Stimulated activated CD8-positive, alpha-beta memory T cell treated with anti-CD3 and anti-CD28 coated beads, Interleukin-4, amount 100 ng/mL, for 1 hour (primary cell): ENCODE measurements around the gene ZNF683.
"Not testable (repeated sequence)": the region's sequence is repeated elsewhere in the genome, so short reads cannot be mapped to it uniquely, and the experiment has no call there.

Experiments used
- DNase-seq, 2 donors: peaks; one replicate each; pipeline ENCODE4 v3.0.0-alpha.2; 2020; ENCODE audit warnings: low read depth in 2 of 2, low spot score in 1 of 2

Gene ZNF683

GRCh38 chr1:26338670-26339069 lies 33.9 kb downstream of the ZNF683 start:
- no peak for DNase-seq

- DNase-seq, result no peak
These were observed 34.9 kb downstream of the ZNF683 start for GRCh38 chr1:26337625-26338024.

GRCh38 chr1:26337206-26337535 lies 35.4 kb downstream of the ZNF683 start:
- no peak for DNase-seq

- DNase-seq, result peak; percentile 62 to 76
These were observed 35.9 kb downstream of the ZNF683 start for GRCh38 chr1:26336477-26337205.

- DNase-seq, result no peak
These were observed 36.6 kb downstream of the ZNF683 start for GRCh38 chr1:26335774-26336476.

- DNase-seq, result not testable (repeated sequence)
These were observed 39.2 kb downstream of the ZNF683 start for GRCh38 chr1:26333312-26333711.

GRCh38 chr1:26330276-26330675 lies 42.3 kb downstream of the ZNF683 start:
- DNase-seq, result no peak

- not testable (repeated sequence) for DNase-seq
These were observed 43.2 kb downstream of the ZNF683 start for GRCh38 chr1:26329380-26329779.

GRCh38 chr1:26328597-26328996 lies 44.0 kb downstream of the ZNF683 start:
- no peak for DNase-seq

- DNase-seq, result no peak
These were observed 44.6 kb downstream of the ZNF683 start for GRCh38 chr1:26327956-26328362.

GRCh38 chr1:26324550-26324949 lies 48.0 kb downstream of the ZNF683 start:
- DNase-seq, result no peak

- no peak for DNase-seq
These were observed 49.2 kb downstream of the ZNF683 start for GRCh38 chr1:26323382-26323781.

GRCh38 chr1:26322042-26322331 lies 50.6 kb downstream of the ZNF683 start:
- no peak for DNase-seq

- DNase-seq, result peak; percentile 92 to 96
These were observed 51.1 kb downstream of the ZNF683 start for GRCh38 chr1:26321315-26322041.

- no peak for DNase-seq
These were observed 51.7 kb downstream of the ZNF683 start for GRCh38 chr1:26320896-26321295.

- DNase-seq, result no peak
These were observed 54.0 kb downstream of the ZNF683 start for GRCh38 chr1:26318338-26319064.

- DNase-seq, result peak in 1 of 2 donors; percentile 36
These were observed 54.8 kb downstream of the ZNF683 start, which contains the start of gene CD52 for GRCh38 chr1:26317612-26318337. TSS of gene CD52 (plus strand) at chr1:26317958. CDS start at chr1:26318018, 60 bp downstream.

GRCh38 chr1:26317146-26317545 lies 55.4 kb downstream of the ZNF683 start:
- DNase-seq, result no peak

- DNase-seq, result no peak
These were observed 56.4 kb downstream of the ZNF683 start for GRCh38 chr1:26315874-26316850.

GRCh38 chr1:26314501-26314900 lies 58.0 kb downstream of the ZNF683 start:
- DNase-seq, result no peak
